A673 (cell line): Measurements from ENCODE around the gene KIAA1549.

Source experiments
- CTCF ChIP-seq: fragments of 300-800, 200-600 bp; sonication (generic); conservative IDR thresholded peaks from 2 replicates; pipeline ENCODE4 v1.5.1; 2017; ENCODE audit warnings: low read depth, mild to moderate bottlenecking, antibody characterized with exemption, low read length, moderate library complexity, mixed read lengths
- EZH2 ChIP-seq: fragments of 200-600 bp; sonication (generic); IDR thresholded peaks from 2 replicates; pipeline ENCODE4 v1.6.1; 2017; ENCODE audit warnings: borderline replicate concordance, low read depth, mild to moderate bottlenecking, mixed read lengths, antibody characterized with exemption, low read length; ENCODE audit not compliant: poor library complexity, severe bottlenecking

DNA sequence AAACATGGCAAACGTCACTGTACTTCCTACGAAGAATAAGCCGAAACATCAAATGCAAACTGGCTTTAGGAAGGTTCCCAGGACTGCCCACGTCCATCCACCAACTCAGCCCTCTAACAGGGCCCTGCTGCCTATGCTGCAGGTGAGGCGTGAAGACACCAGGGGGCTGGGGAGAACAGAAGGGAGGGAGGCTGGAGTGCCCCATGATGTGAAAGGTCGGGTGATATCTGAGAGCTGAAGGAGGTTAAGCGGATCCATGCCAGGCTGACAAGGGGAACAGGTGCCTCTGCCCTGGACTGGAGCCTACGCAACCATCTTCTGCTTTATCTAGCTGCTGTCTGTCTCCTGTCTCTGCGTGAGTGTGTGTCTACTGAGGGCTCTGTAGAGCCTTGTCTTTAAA is 143.0 kb downstream of the KIAA1549 start:
- TF ChIP-seq CTCF (no peak), EZH2 (no peak)
